H1 (cell line): ENCODE measurements around the gene GLCE. TPM values are rescaled to one million over a fixed set of nuclear protein-coding genes. Genes with fewer than 3 reads are reported as not detected.

Source experiments
- CHD7 ChIP-seq: fragments of 300-600 bp; sonication (generic); IDR thresholded peaks from 2 replicates; pipeline ENCODE4 v1.7.1; 2012; ENCODE audit warnings: low read length, moderate library complexity, mild to moderate bottlenecking, inconsistent platforms; ENCODE audit not compliant: insufficient replicate concordance
- NRF1 ChIP-seq: IDR thresholded peaks from 2 replicates; pipeline ENCODE4 v1.6.1; 2011; ENCODE audit warnings: mild to moderate bottlenecking, low read depth, low read length, improper control_type of control experiment
- SIRT6 ChIP-seq: IDR thresholded peaks from one replicate; pipeline ENCODE4 v1.7.1; 2012; ENCODE audit warnings: low read length, inconsistent platforms
- polyA plus RNA-seq, 7 experiments: library from polyadenylated mRNA; depleted of rRNA in 3 of 7; stranded (reverse) in 5 of 7; unstranded in 2 of 7; fragments of >200 nt in 5 of 7; fragments of 200-250 nt in 2 of 7; gene quantifications; 1 replicate in 5 of 7; 2 replicates in 1 of 7; 4 replicates in 1 of 7; pipeline versions ENCODE4 v1.2.1 to v1.2.3, GENCODE V29; 2011 to 2013; ENCODE audit warnings: missing spikeins in 2 of 7, mixed read lengths in 2 of 7
- total RNA-seq: library from RNA; stranded (reverse); fragmentation: NEBNext Ultra II Directional; extraction: Animal tissue kit (Norgen Biotek cat#: 25700); gene quantifications from 2 replicates; pipeline ENCODE4 v1.2.1, GENCODE V29; 2021

Gene GLCE
- total and polyA plus RNA-seq, 2 of the 8 experiments (the other 6 are each of a cell fraction or from before 2014, with no cell fraction given): 17.1 to 22.7 TPM

DNA sequence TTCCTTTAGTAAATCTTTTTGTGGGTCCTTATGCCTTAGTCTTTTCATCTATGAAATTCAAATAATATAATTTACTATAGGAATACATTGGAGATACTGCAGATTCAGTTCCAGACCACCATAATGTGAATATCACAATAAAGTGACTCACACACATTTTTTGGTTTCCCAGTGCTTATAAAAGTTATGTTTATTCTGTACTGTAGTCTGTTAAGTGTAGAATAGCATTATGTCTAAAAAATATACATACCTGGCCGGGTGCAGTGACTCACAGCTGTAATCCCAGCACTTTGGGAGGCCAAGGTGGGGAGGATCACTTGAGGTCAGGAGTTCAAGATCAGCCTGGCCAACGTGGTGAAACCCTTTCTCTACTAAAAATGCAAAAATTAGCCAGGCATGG, 84.4 kb downstream of the GLCE start (continued):
- no peak for TF ChIP-seq CHD7
- TF ChIP-seq NRF1: no peak
- no peak for TF ChIP-seq SIRT6
